IMR-90 (cell line): ENCODE measurements around the gene CDHR1. TPM values are rescaled to one million over a fixed set of nuclear protein-coding genes. Genes with fewer than 3 reads are reported as not detected.

Experiments
- ATAC-seq: fragments of 200-7000 bp; cut with Tn5 transposase; 2 replicates; pipeline ENCODE4 v1.9.1; 2020; ENCODE audit warnings: low read depth, mild to moderate bottlenecking, moderate library complexity
- BruUV-seq: library from RNA; stranded (reverse); fragments of 400-500 nt; replicated peaks from 2 replicates; lab custom pipeline; 2021; lab: Mats Ljungman, UMichigan
- CTCF ChIA-PET: fragments of 300-600 bp; formaldehyde crosslinking; extraction: SDS; loops from one replicate; lab custom pipeline; 2021; ENCODE audit warnings: antibody characterized with exemption; lab: Yijun Ruan, JAX
- POLR2A ChIA-PET: fragments of 300-600 bp; sonication (Branson Sonifier 250); formaldehyde crosslinking; loops from one replicate; lab custom pipeline; 2022; ENCODE audit warnings: antibody characterized with exemption; ENCODE audit not compliant: unreplicated experiment; lab: Charles Lee
- DNase-seq: peaks from one replicate; pipeline ENCODE4 v3.0.0; 2013
- H2AFZ ChIP-seq: replicated peaks from 2 replicates; pipeline ENCODE3; 2013; ENCODE audit warnings: low read length, mild to moderate bottlenecking; ENCODE audit not compliant: poor library complexity
- H2AK5ac ChIP-seq: 2 replicates; pipeline ENCODE4 v1.6.1; 2013; ENCODE audit warnings: low read depth, low read length, inconsistent platforms
- H2AK9ac ChIP-seq: replicated peaks from 2 replicates; pipeline ENCODE3; 2013; ENCODE audit warnings: mild to moderate bottlenecking, low read depth, low read length, moderate library complexity; ENCODE audit not compliant: poor library complexity
- H2BK120ac ChIP-seq: 2 replicates; pipeline ENCODE4 v1.6.1; 2013; ENCODE audit warnings: low read depth, low read length, inconsistent platforms
- H2BK15ac ChIP-seq: 3 replicates; pipeline ENCODE4 v1.6.1; 2013; ENCODE audit warnings: low read depth, low read length, inconsistent platforms
- H2BK20ac ChIP-seq: 2 replicates; pipeline ENCODE4 v1.6.1; 2013; ENCODE audit warnings: low read depth, mild to moderate bottlenecking, inconsistent platforms, low read length, moderate library complexity
- H2BK5ac ChIP-seq: 2 replicates; pipeline ENCODE4 v1.6.1; 2013; ENCODE audit warnings: mild to moderate bottlenecking, low read depth, low read length, inconsistent platforms; ENCODE audit not compliant: poor library complexity, severe bottlenecking
- H3K14ac ChIP-seq: replicated peaks from 2 replicates; pipeline ENCODE4 v1.6.1; 2013; ENCODE audit warnings: low read depth, low read length, inconsistent platforms
- H3K18ac ChIP-seq: 2 replicates; pipeline ENCODE4 v1.6.1; 2013; ENCODE audit warnings: low read depth, low read length, control low read depth
- H3K23ac ChIP-seq: 2 replicates; pipeline ENCODE4 v1.6.1; 2013; ENCODE audit warnings: low read depth, low read length, inconsistent platforms
- H3K27ac ChIP-seq: 2 replicates; pipeline ENCODE4 v1.5.1; 2013; ENCODE audit warnings: mild to moderate bottlenecking, control low read depth, low read length; ENCODE audit not compliant: insufficient read depth
- H3K27me3 ChIP-seq: 2 replicates; pipeline ENCODE4 v1.6.1; 2013; ENCODE audit warnings: low read length; ENCODE audit not compliant: control insufficient read depth, insufficient read depth
- H3K36me3 ChIP-seq: 2 replicates; pipeline ENCODE4 v1.6.1; 2013; ENCODE audit warnings: low read length, mixed read lengths; ENCODE audit not compliant: control insufficient read depth, insufficient read depth
- H3K4ac ChIP-seq: 2 replicates; pipeline ENCODE4 v1.6.1; 2013; ENCODE audit warnings: low read depth, low read length, inconsistent platforms
- H3K4me1 ChIP-seq: 2 replicates; pipeline ENCODE4 v1.6.1; 2013; ENCODE audit warnings: low read length, mixed read lengths; ENCODE audit not compliant: control insufficient read depth, insufficient read depth
- H3K4me2 ChIP-seq: 2 replicates; pipeline ENCODE4 v1.6.1; 2013; ENCODE audit warnings: low read depth, mild to moderate bottlenecking, control low read depth, low read length, moderate library complexity
- H3K4me3 ChIP-seq: 2 replicates; pipeline ENCODE4 v1.5.1; 2013; ENCODE audit warnings: low read depth, mild to moderate bottlenecking, control low read depth, low read length, moderate library complexity; ENCODE audit not compliant: insufficient read depth
- H3K56ac ChIP-seq: 2 replicates; pipeline ENCODE4 v1.6.1; 2013; ENCODE audit warnings: low read length, inconsistent platforms; ENCODE audit not compliant: insufficient read depth; ENCODE audit errors: extremely low read depth
- H3K79me1 ChIP-seq, 2 experiments: 2 replicates each; pipeline ENCODE4 v1.6.1; 2013; ENCODE audit warnings: low read length in 2 of 2, inconsistent platforms in 1 of 2, low read depth in 1 of 2
- H3K9ac ChIP-seq: 2 replicates; pipeline ENCODE4 v1.6.1; 2013; ENCODE audit warnings: low read depth, low read length, control low read depth
- H3K9me1 ChIP-seq: 2 replicates; pipeline ENCODE4 v1.6.1; 2013; ENCODE audit warnings: low read length, inconsistent platforms; ENCODE audit not compliant: insufficient read depth
- H3K9me3 ChIP-seq: 2 replicates; pipeline ENCODE4 v1.6.1; 2013; ENCODE audit warnings: low read length; ENCODE audit not compliant: control insufficient read depth, insufficient read depth
- H4K20me1 ChIP-seq: 2 replicates; pipeline ENCODE4 v1.6.1; 2013; ENCODE audit warnings: low read length, inconsistent platforms; ENCODE audit not compliant: insufficient read depth
- H4K5ac ChIP-seq: 2 replicates; pipeline ENCODE4 v1.6.1; 2013; ENCODE audit warnings: mild to moderate bottlenecking, low read depth, low read length, control low read depth
- H4K8ac ChIP-seq, 2 experiments: 2 replicates each; pipeline ENCODE4 v1.6.1; 2013; ENCODE audit warnings: low read depth in 2 of 2, low read length in 2 of 2, control low read depth in 1 of 2, inconsistent platforms in 1 of 2
- H4K91ac ChIP-seq: 2 replicates; pipeline ENCODE4 v1.6.1; 2013; ENCODE audit warnings: low read depth, low read length, inconsistent platforms; ENCODE audit not compliant: insufficient read depth
- BHLHE40 ChIP-seq: fragments of 150-350 bp; IDR thresholded peaks from 2 replicates; pipeline ENCODE4 v1.6.1; 2016; ENCODE audit warnings: mild to moderate bottlenecking, low read depth, low read length
- CEBPB ChIP-seq: IDR thresholded peaks from 2 replicates; pipeline ENCODE4 v1.6.1; 2012; ENCODE audit warnings: low read depth, low read length, improper control_type of control experiment
- CHD1 ChIP-seq: IDR thresholded peaks from 2 replicates; pipeline ENCODE4 v1.6.1; 2012; ENCODE audit warnings: low read depth, low read length, improper control_type of control experiment
- MXI1 ChIP-seq: IDR thresholded peaks from 2 replicates; pipeline ENCODE4 v1.6.1; 2012; ENCODE audit warnings: low read depth, mild to moderate bottlenecking, low read length, moderate library complexity, borderline replicate concordance
- RAD21 ChIP-seq: IDR thresholded peaks from 2 replicates; pipeline ENCODE4 v1.6.1; 2012; ENCODE audit warnings: low read length, improper control_type of control experiment
- WGBS, 2 experiments: methylation state at CpG; one replicate each; pipeline versions ENCODE4 v1.1.5 to v1.1.7; 2013; ENCODE audit warnings: missing lambda C conversion rate in 2 of 2; ENCODE audit not compliant: insufficient read length in 1 of 2; ENCODE audit errors: extremely low coverage in 2 of 2; 5-methylcytosine and 5-hydroxymethylcytosine counted together
- dilution Hi-C: fragments of 300-500 bp; cut with HindIII; formaldehyde crosslinking; loops from one replicate; pipeline ENCODE4 v1.14.3; 2018; ENCODE audit warnings: low sequenced_read_pairs; ENCODE audit not compliant: unreplicated experiment
- in situ Hi-C: fragments of 300-500 bp; cut with MboI; formaldehyde crosslinking; loops from 3 replicates; pipeline ENCODE4 v1.14.3; 2019; ENCODE audit warnings: low sequenced_read_pairs, inconsistent platforms, mixed read lengths
- intact Hi-C: fragments of 100-400 bp; cut with micrococcal nuclease; formaldehyde crosslinking; loops from 2 replicates; pipeline ENCODE4 v1.10.0; 2022
- polyA plus RNA-seq, 3 experiments: library from polyadenylated mRNA; depleted of rRNA; stranded (reverse); fragments of >200 nt; gene quantifications; 2 replicates each; pipeline ENCODE4 v1.2.3, GENCODE V29; 2012; ENCODE audit warnings: low replicate concordance in 1 of 3
- total RNA-seq: library from RNA; depleted of rRNA; stranded (reverse); fragments of >200 nt; gene quantifications from 2 replicates; pipeline ENCODE4 v1.2.3, GENCODE V29; 2012
- TF ChIP-seq, protein P1 (sequence below): fragments of 150-350 bp; IDR thresholded peaks from 2 replicates; pipeline ENCODE4 v1.6.1; 2016; ENCODE audit warnings: low read depth, mild to moderate bottlenecking, low read length, moderate library complexity, borderline replicate concordance

Gene CDHR1
- total and polyA plus RNA-seq, 2 of the 4 experiments (the other 2 are of a cell fraction) = not detected

DNA sequence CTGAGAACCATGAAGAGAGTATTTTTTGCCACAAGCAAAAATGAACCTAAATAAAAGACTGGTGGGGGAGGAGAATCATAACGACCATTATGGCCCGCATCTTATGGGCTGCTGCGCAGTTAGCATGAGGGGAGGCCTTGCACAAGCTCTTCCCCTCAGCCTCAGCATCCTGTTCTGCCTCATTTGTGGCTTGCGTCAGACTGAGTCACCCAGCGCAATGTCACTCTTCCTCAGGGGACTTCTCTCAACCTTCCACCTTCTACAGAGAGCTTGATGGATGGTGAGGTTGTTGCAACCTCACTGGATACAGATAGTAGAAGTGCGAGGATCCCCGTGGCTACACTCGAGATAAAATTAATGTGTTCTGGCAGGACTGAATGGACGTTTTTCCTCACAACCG, 37.6 kb upstream of the CDHR1 start:
- Histone ChIP-seq H3K4me2 (no peak overlapping the region), H3K4ac (no peak overlapping the region), H3K9ac (no peak overlapping the region), H2AK9ac (no peak overlapping the region), H3K9me1 (no peaks in the 10 kb centered on the region), H2BK20ac (no peak overlapping the region), H4K91ac (no peak overlapping the region), H2AK5ac (no peak overlapping the region), H3K79me1 (no peaks in the 10 kb centered on the region; a peak in 1 of 4 replicates), H4K5ac (no peak overlapping the region), H3K4me1 (no peaks in the 10 kb centered on the region), H3K36me3 (peaks cover 3% of the 10 kb centered on the region), H3K27me3 (peaks cover 5% of the 10 kb centered on the region; the same call in 1 of the 2 replicates), H4K20me1 (no peaks in the 10 kb centered on the region), H2BK120ac (no peak overlapping the region), H3K14ac (no peak overlapping the region), H3K4me3 (no peak overlapping the region), H3K23ac (no peak overlapping the region), H3K56ac (no peak overlapping the region), H2BK15ac (no peak overlapping the region), H3K27ac (no peak overlapping the region), H3K18ac (no peak overlapping the region), H4K8ac (no peak overlapping the region), H3K9me3 (no peaks in the 10 kb centered on the region), H2AFZ (no peak overlapping the region), H2BK5ac (no peak overlapping the region)
- ATAC-seq = peak; percentile 24; the same call in 1 of the 2 replicates
- dilution Hi-C loops (no loop called here), intact Hi-C loops (no loop called here), in situ Hi-C loops (no loop called here)
- TF ChIP-seq RAD21 = no peak
- TF ChIP-seq, protein P1, sequence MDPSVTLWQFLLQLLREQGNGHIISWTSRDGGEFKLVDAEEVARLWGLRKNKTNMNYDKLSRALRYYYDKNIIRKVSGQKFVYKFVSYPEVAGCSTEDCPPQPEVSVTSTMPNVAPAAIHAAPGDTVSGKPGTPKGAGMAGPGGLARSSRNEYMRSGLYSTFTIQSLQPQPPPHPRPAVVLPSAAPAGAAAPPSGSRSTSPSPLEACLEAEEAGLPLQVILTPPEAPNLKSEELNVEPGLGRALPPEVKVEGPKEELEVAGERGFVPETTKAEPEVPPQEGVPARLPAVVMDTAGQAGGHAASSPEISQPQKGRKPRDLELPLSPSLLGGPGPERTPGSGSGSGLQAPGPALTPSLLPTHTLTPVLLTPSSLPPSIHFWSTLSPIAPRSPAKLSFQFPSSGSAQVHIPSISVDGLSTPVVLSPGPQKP = no peak
- no peak for TF ChIP-seq MXI1
- no peak for TF ChIP-seq CHD1
- TF ChIP-seq BHLHE40 = no peak
- TF ChIP-seq CEBPB = peak; percentile 44; the same call in 1 of the 2 replicates
- peak; percentile 10 for DNase-seq
- POLR2A ChIA-PET = no interaction called here
- 20% methylated on average over 1 of the region's 10 CpGs; no CpG with 5 or more reads in 1 of the 2 experiments for WGBS, 2 experiments
- CTCF ChIA-PET = no interaction called here
- BruUV-seq = no TSS peak
